IMR-90 (cell line): Measurements from ENCODE around the gene DLL1.

Experiments
- CEBPB ChIP-seq: IDR thresholded peaks from 2 replicates; pipeline ENCODE4 v1.6.1; 2012; ENCODE audit warnings: low read depth, low read length, improper control_type of control experiment
- CTCF ChIP-seq: conservative IDR thresholded peaks from 2 replicates; pipeline ENCODE4 v1.5.1; 2012; ENCODE audit warnings: mild to moderate bottlenecking, low read depth, low read length, improper control_type of control experiment
- MAFK ChIP-seq: IDR thresholded peaks from 2 replicates; pipeline ENCODE4 v1.6.1; 2012; ENCODE audit warnings: low read depth, low read length, improper control_type of control experiment
- NFE2L2 ChIP-seq: fragments of 150-350 bp; IDR thresholded peaks from 2 replicates; pipeline ENCODE4 v1.6.1; 2016; ENCODE audit warnings: low read depth, mild to moderate bottlenecking, low read length
- POLR2A ChIP-seq: IDR thresholded peaks from 2 replicates; pipeline ENCODE4 v1.6.1; 2012; ENCODE audit warnings: mild to moderate bottlenecking, low read depth, low read length
- RCOR1 ChIP-seq: IDR thresholded peaks from 2 replicates; pipeline ENCODE4 v1.6.1; 2012; ENCODE audit warnings: mild to moderate bottlenecking, low read length, improper control_type of control experiment; ENCODE audit not compliant: insufficient replicate concordance
- RFX5 ChIP-seq: IDR thresholded peaks from 2 replicates; pipeline ENCODE4 v1.8.0; 2012; ENCODE audit warnings: low read depth, mild to moderate bottlenecking, low read length, moderate library complexity
- SMC3 ChIP-seq: fragments of 150-350 bp; IDR thresholded peaks from 2 replicates; pipeline ENCODE4 v1.6.1; 2016; ENCODE audit warnings: low read depth, mild to moderate bottlenecking, antibody characterized with exemption, low read length, moderate library complexity
- TF ChIP-seq, protein P1 (sequence below): fragments of 150-350 bp; IDR thresholded peaks from 2 replicates; pipeline ENCODE4 v1.6.1; 2017; ENCODE audit warnings: mild to moderate bottlenecking, antibody characterized with exemption, low read length, low read depth
- TF ChIP-seq, protein P2 (sequence below): fragments of 150-350 bp; IDR thresholded peaks from 2 replicates; pipeline ENCODE4 v1.6.1; 2016; ENCODE audit warnings: low read depth, mild to moderate bottlenecking, low read length, moderate library complexity, borderline replicate concordance

- TF ChIP-seq CTCF (no peak), POLR2A (no peak), SMC3 (no peak), NFE2L2 (no peak), RFX5 (no peak), RCOR1 (no peak), MAFK (no peak), CEBPB (no peak)
- TF ChIP-seq, protein P1, sequence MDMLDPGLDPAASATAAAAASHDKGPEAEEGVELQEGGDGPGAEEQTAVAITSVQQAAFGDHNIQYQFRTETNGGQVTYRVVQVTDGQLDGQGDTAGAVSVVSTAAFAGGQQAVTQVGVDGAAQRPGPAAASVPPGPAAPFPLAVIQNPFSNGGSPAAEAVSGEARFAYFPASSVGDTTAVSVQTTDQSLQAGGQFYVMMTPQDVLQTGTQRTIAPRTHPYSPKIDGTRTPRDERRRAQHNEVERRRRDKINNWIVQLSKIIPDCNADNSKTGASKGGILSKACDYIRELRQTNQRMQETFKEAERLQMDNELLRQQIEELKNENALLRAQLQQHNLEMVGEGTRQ = no peak
- TF ChIP-seq, protein P2, sequence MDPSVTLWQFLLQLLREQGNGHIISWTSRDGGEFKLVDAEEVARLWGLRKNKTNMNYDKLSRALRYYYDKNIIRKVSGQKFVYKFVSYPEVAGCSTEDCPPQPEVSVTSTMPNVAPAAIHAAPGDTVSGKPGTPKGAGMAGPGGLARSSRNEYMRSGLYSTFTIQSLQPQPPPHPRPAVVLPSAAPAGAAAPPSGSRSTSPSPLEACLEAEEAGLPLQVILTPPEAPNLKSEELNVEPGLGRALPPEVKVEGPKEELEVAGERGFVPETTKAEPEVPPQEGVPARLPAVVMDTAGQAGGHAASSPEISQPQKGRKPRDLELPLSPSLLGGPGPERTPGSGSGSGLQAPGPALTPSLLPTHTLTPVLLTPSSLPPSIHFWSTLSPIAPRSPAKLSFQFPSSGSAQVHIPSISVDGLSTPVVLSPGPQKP = no peak
These were observed 24.1 kb upstream of the DLL1 start for GRCh38 chr6:170314983-170315382.
